ENCODE data around the gene CKM.

- TF ChIP-seq POLR2A (IDR thresholded peaks at IDR 0.05; ENCODE audit: low read depth, low read length), result no peak
- TF ChIP-seq POLR2AphosphoS5 (IDR thresholded peaks at IDR 0.05; ENCODE audit: low read depth, low read length), result no peak
Observed at GRCh38 chr19:45271098-45271734, 51.5 kb downstream of the CKM start.

Measured in GM12892 (cell line).